GM20000 (cell line): ENCODE results near the gene SLC45A2.
"Not testable (repeated sequence)": the region's sequence is repeated elsewhere in the genome, so short reads cannot be mapped to it uniquely, and the experiment has no call there.

Experiments used
- DNase-seq: peaks from one replicate; pipeline ENCODE4 v3.0.0; 2012; ENCODE audit warnings: low spot score
- CTCF ChIP-seq: IDR thresholded peaks from 2 replicates; pipeline ENCODE4 v1.5.1; 2012; ENCODE audit warnings: mild to moderate bottlenecking, control low read depth; ENCODE audit errors: extremely low read depth, missing control alignments

SLC45A2 gene

GRCh38 chr5:33933723-33934169 is 50.7 kb downstream of the SLC45A2 start:
- TF ChIP-seq CTCF: no peak
- peak; percentile 73 for DNase-seq

- no peak for TF ChIP-seq CTCF
- DNase-seq: no peak
Observed at GRCh38 chr5:33931136-33931535, 53.4 kb downstream of the SLC45A2 start.

GRCh38 chr5:33929925-33930690 is 54.4 kb downstream of the SLC45A2 start:
- TF ChIP-seq CTCF: no peak
- no peak for DNase-seq

- no peak for DNase-seq
- TF ChIP-seq CTCF: no peak
Observed at GRCh38 chr5:33928283-33928682, 56.2 kb downstream of the SLC45A2 start.

GRCh38 chr5:33927685-33928084 is 56.8 kb downstream of the SLC45A2 start:
- TF ChIP-seq CTCF: no peak
- DNase-seq: no peak

- TF ChIP-seq CTCF: no peak
- DNase-seq: no peak
Observed at GRCh38 chr5:33925278-33925677, 59.2 kb downstream of the SLC45A2 start.

- no peak for TF ChIP-seq CTCF
- DNase-seq: no peak
Observed at GRCh38 chr5:33921002-33921401, 63.5 kb downstream of the SLC45A2 start.

GRCh38 chr5:33914844-33915243 is 69.6 kb downstream of the SLC45A2 start:
- not testable (repeated sequence) for DNase-seq

- not testable (repeated sequence) for DNase-seq
Observed at GRCh38 chr5:33906248-33906647, 78.2 kb downstream of the SLC45A2 start.
